GM12801 (cell line): ENCODE measurements around the gene PUM1.

Experiments
- TF ChIP-seq, protein P1 (sequence below): IDR thresholded peaks from one replicate; pipeline ENCODE4 v1.5.1; 2011; ENCODE audit warnings: control low read depth; ENCODE audit not compliant: insufficient read length; ENCODE audit errors: extremely low read depth

Gene PUM1

GRCh38 chr1:30991862-30992606 is 73.5 kb downstream of the PUM1 start:
- TF ChIP-seq, protein P1, sequence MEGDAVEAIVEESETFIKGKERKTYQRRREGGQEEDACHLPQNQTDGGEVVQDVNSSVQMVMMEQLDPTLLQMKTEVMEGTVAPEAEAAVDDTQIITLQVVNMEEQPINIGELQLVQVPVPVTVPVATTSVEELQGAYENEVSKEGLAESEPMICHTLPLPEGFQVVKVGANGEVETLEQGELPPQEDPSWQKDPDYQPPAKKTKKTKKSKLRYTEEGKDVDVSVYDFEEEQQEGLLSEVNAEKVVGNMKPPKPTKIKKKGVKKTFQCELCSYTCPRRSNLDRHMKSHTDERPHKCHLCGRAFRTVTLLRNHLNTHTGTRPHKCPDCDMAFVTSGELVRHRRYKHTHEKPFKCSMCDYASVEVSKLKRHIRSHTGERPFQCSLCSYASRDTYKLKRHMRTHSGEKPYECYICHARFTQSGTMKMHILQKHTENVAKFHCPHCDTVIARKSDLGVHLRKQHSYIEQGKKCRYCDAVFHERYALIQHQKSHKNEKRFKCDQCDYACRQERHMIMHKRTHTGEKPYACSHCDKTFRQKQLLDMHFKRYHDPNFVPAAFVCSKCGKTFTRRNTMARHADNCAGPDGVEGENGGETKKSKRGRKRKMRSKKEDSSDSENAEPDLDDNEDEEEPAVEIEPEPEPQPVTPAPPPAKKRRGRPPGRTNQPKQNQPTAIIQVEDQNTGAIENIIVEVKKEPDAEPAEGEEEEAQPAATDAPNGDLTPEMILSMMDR = no peak

GRCh38 chr1:30990591-30990990 is 74.9 kb downstream of the PUM1 start:
- TF ChIP-seq, protein P1 = no peak

- TF ChIP-seq, protein P1 = no peak
Measured at GRCh38 chr1:30988045-30988444, 77.5 kb downstream of the PUM1 start.

GRCh38 chr1:30986755-30987154 is 78.8 kb downstream of the PUM1 start:
- TF ChIP-seq, protein P1 = no peak

DNA sequence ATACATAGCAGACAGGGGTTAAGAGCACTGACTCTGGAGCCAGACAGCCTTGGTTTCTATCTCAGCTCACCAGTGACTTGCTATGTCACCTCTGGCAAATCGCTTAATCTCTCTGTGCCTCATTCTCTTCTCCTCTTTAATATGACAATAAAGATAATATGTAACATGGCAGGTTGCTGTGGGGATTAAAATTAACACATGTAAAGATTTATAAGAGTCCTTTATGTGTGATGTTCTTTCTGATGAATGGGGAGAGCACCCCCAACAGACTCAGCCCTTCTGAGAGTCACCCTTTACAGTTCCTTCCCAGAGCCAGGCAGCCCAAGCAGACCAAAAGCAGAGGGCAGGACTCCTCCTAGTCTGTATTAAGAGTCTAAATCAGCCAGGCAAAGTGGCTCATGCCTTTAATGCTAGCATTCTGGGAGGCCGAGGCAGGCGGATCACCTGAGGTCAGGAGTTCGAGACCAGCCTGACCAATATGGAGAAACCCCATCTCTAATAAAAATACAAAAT is 80.5 kb downstream of the PUM1 start:
- TF ChIP-seq, protein P1 = no peak

GRCh38 chr1:30984165-30984889 is 81.2 kb downstream of the PUM1 start:
- TF ChIP-seq, protein P1 = no peak

DNA sequence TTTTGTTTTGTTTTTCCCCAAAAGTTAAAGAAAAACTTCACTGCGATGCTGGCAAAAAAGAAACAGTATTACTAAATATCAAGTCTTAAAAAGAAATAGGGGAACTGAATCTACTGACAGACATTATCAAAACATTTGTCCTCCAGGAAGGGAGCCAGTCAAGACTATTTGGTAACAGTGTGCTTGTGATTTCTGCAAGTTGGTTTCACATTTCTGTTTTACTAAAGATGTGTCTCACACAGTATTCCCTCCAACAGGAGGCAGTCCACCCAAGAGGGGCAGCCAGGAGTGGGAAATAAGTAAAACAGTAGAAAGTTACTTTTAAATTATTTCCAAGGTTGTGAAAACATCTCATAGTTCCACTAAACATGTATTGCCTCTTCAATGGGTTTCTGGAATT is 82.6 kb downstream of the PUM1 start:
- TF ChIP-seq, protein P1 = no peak
